OCI-LY7 (cell line): ENCODE measurements around the gene CCBE1. TPM values are rescaled to one million over a fixed set of nuclear protein-coding genes. Genes with fewer than 3 reads are reported as not detected.

Source experiments
- BruUV-seq: library from RNA; stranded (reverse); fragments of 400-500 nt; replicated peaks from 2 replicates; lab custom pipeline; 2021; lab: Mats Ljungman, UMichigan
- CTCF ChIA-PET: fragments of 300-600 bp; sonication (Branson Sonifier 250); formaldehyde crosslinking; loops from one replicate; lab custom pipeline; 2022; ENCODE audit warnings: antibody characterized with exemption; ENCODE audit not compliant: unreplicated experiment; lab: Charles Lee
- POLR2A ChIA-PET: fragments of 300-600 bp; sonication (Branson Sonifier 250); formaldehyde crosslinking; loops from one replicate; lab custom pipeline; 2022; ENCODE audit warnings: antibody characterized with exemption; lab: Charles Lee
- DNase-seq: peaks from one replicate; pipeline ENCODE4 v3.0.0-alpha.2; 2015; ENCODE audit warnings: low spot score
- H2AFZ ChIP-seq: fragments of 200-600 bp; sonication (generic), shearing (Covaris generic); 2 replicates; pipeline ENCODE4 v1.6.1; 2014; ENCODE audit warnings: mild to moderate bottlenecking, antibody characterized with exemption, low read length, moderate library complexity
- H3K27ac ChIP-seq: fragments of 200-600 bp; sonication (generic); 2 replicates; pipeline ENCODE4 v1.5.1; 2014; ENCODE audit warnings: mixed run types, low read depth, mild to moderate bottlenecking, moderate library complexity, low read length, inconsistent platforms; ENCODE audit not compliant: poor library complexity, severe bottlenecking
- H3K36me3 ChIP-seq: fragments of 200-600 bp; sonication (generic); 2 replicates; pipeline ENCODE4 v1.6.1; 2014; ENCODE audit warnings: mild to moderate bottlenecking, antibody characterized with exemption, low read length, moderate library complexity, mixed read lengths; ENCODE audit not compliant: insufficient read depth
- H3K4me1 ChIP-seq: fragments of 200-600 bp; sonication (generic); 2 replicates; pipeline ENCODE4 v1.5.1; 2014; ENCODE audit warnings: mild to moderate bottlenecking, low read length; ENCODE audit not compliant: insufficient read depth, poor library complexity, severe bottlenecking
- H3K4me2 ChIP-seq: fragments of 200-600 bp; sonication (generic); 2 replicates; pipeline ENCODE4 v1.6.1; 2014; ENCODE audit warnings: mild to moderate bottlenecking, low read length
- H3K4me3 ChIP-seq: fragments of 200-600 bp; sonication (generic); 2 replicates; pipeline ENCODE4 v1.5.1; 2014; ENCODE audit warnings: mild to moderate bottlenecking, low read depth, low read length; ENCODE audit not compliant: poor library complexity, severe bottlenecking
- H3K79me2 ChIP-seq: fragments of 200-600 bp; sonication (generic); 2 replicates; pipeline ENCODE4 v1.6.1; 2016; ENCODE audit warnings: low read depth, mild to moderate bottlenecking, low read length, moderate library complexity, mixed read lengths; ENCODE audit not compliant: insufficient read depth
- H3K9me2 ChIP-seq: fragments of 200-600 bp; sonication (generic); 2 replicates; pipeline ENCODE4 v1.6.1; 2016; ENCODE audit warnings: mild to moderate bottlenecking, low read length, mixed read lengths; ENCODE audit not compliant: insufficient read depth
- H3K9me3 ChIP-seq: fragments of 200-600 bp; sonication (generic); 2 replicates; pipeline ENCODE4 v1.6.1; 2014; ENCODE audit warnings: mild to moderate bottlenecking, mixed run types, low read length, mixed read lengths
- H4K20me1 ChIP-seq: fragments of 200-600 bp; sonication (generic); 2 replicates; pipeline ENCODE4 v1.6.1; 2014; ENCODE audit warnings: mild to moderate bottlenecking, antibody characterized with exemption, low read length, moderate library complexity, mixed read lengths; ENCODE audit not compliant: insufficient read depth
- CTCF ChIP-seq: fragments of 200-600 bp; sonication (generic); conservative IDR thresholded peaks from 2 replicates; pipeline ENCODE4 v1.5.1; 2014; ENCODE audit warnings: mild to moderate bottlenecking, antibody characterized with exemption, low read length, moderate library complexity, mixed read lengths
- EZH2phosphoT487 ChIP-seq: fragments of 200-600 bp; sonication (generic); IDR thresholded peaks from 2 replicates; pipeline ENCODE4 v1.6.1; 2018; ENCODE audit warnings: low read depth, borderline replicate concordance, mild to moderate bottlenecking, mixed run types, antibody characterized with exemption, low read length, moderate library complexity, mixed read lengths
- intact Hi-C: fragments of 100-400 bp; cut with micrococcal nuclease; formaldehyde crosslinking; loops from one replicate; pipeline ENCODE4 v1.10.0; 2022; ENCODE audit not compliant: unreplicated experiment
- total RNA-seq, 2 experiments: library from RNA; depleted of rRNA in 1 of 2; stranded (reverse); fragments of >200 nt in 1 of 2; shearing (Covaris generic) in 1 of 2; gene quantifications; 2 replicates each; pipeline ENCODE4 v1.2.3, GENCODE V29; 2014 to 2022

Gene CCBE1
- total RNA-seq, 2 experiments from 2014 or later: 0.16 to 0.70 TPM

DNA sequence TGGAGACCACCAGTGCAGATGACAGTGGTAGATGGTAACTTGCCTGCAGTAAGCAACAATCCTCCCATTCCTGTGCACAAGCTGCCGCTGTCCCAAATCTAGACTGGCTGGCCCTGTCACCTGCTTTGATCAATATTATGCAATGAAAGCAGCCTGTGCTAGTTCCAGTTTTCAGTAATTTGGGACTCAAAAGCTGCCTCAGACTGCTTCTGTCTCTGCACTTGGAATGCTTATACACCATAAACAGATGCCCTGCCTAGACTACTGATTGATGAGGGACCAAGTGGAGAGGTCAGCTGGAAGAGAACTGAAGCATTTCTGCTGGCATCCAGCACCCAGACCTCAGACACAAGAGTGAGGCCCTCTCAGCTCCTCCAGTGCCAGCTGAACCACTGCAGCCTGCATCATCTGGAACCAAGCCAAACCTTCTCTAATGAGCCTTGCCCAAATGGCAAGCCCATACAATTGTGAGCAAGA, 24.9 kb downstream of the CCBE1 start:
- TF ChIP-seq EZH2phosphoT487: no peak
- no peak for TF ChIP-seq CTCF
- H3K79me2 ChIP-seq: no peaks in the 10 kb centered on the region
- H3K4me2 ChIP-seq: no peak overlapping the region
- no TSS peak for BruUV-seq
- H3K27ac ChIP-seq: no peak overlapping the region
- H3K9me2 ChIP-seq: no peaks in the 10 kb centered on the region
- POLR2A ChIA-PET: no interaction called here
- no peak for DNase-seq
- H3K4me1 ChIP-seq: no peaks in the 10 kb centered on the region
- no peaks in the 10 kb centered on the region for H3K36me3 ChIP-seq
- H2AFZ ChIP-seq: no peak overlapping the region
- H3K9me3 ChIP-seq: no peaks in the 10 kb centered on the region
- CTCF ChIA-PET: no interaction called here
- H3K4me3 ChIP-seq: no peak overlapping the region
- H4K20me1 ChIP-seq: no peaks in the 10 kb centered on the region
- intact Hi-C loops: no loop called here

DNA sequence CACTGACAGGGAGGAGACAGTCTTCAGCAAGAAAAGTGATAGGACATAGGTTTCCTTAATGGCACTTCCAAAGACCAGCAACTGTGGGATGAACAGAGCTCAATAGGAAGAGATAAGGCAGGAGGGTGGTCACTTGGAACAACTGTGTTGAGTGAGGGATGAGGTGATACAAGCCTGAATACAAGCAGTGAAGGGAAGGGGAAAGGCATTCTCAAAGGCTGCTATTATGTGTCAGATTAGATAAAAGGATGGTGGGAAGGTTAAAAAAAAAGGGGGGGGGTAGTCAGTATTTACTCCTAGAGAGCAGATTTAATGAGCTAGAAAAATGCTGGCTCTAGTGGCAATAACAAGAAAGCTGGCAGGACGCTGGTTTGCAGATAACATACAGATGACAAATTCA, 25.7 kb downstream of the CCBE1 start:
- Histone ChIP-seq H3K4me3 (no peak overlapping the region), H3K79me2 (no peaks in the 10 kb centered on the region), H3K4me1 (no peaks in the 10 kb centered on the region), H3K9me3 (no peaks in the 10 kb centered on the region), H3K9me2 (no peaks in the 10 kb centered on the region), H3K27ac (no peak overlapping the region), H3K36me3 (no peaks in the 10 kb centered on the region), H4K20me1 (no peaks in the 10 kb centered on the region), H3K4me2 (no peak overlapping the region), H2AFZ (no peak overlapping the region)
- BruUV-seq: no TSS peak
- intact Hi-C loops: no loop called here
- POLR2A ChIA-PET: interaction anchor here (0.6 to 0.7 kb wide), 2 partner anchors 106 to 129 kb away, joined by 4 to 7 read pairs; no protein-coding TSS in a partner anchor
- CTCF ChIA-PET: no interaction called here
- no peak for DNase-seq
- no peak for TF ChIP-seq EZH2phosphoT487
- no peak for TF ChIP-seq CTCF

- DNase-seq: no peak
- no peaks in the 10 kb centered on the region for H3K36me3 ChIP-seq
- no peak overlapping the region for H3K4me3 ChIP-seq
- no peaks in the 10 kb centered on the region for H3K4me1 ChIP-seq
- H3K79me2 ChIP-seq: no peaks in the 10 kb centered on the region
- TF ChIP-seq EZH2phosphoT487 (no peak), CTCF (no peak)
- ChIA-PET CTCF (no interaction called here), POLR2A (no interaction called here)
- no peaks in the 10 kb centered on the region for H4K20me1 ChIP-seq
- intact Hi-C loops: no loop called here
- H3K27ac ChIP-seq: no peak overlapping the region
- BruUV-seq: no TSS peak
- H3K4me2 ChIP-seq: no peak overlapping the region
- no peaks in the 10 kb centered on the region for H3K9me2 ChIP-seq
- no peak overlapping the region for H2AFZ ChIP-seq
- H3K9me3 ChIP-seq: no peaks in the 10 kb centered on the region
Measured at GRCh38 chr18:59669872-59670657, 27.2 kb downstream of the CCBE1 start.
